Pancreas (tissue), 10 donors: Measurements from ENCODE around the gene KRTAP4-2. TPM values are rescaled to one million over a fixed set of nuclear protein-coding genes. Genes with fewer than 3 reads are reported as not detected.
"Not testable (repeated sequence)": the region's sequence is repeated elsewhere in the genome, so short reads cannot be mapped to it uniquely, and the experiment has no call there.

Source experiments
- ATAC-seq, 4 donors: fragments of 200-7000 bp; cut with Tn5 transposase; one replicate each; pipeline versions ENCODE4 v1.8.0 to v1.9.1; 2020; ENCODE audit warnings: mild to moderate bottlenecking in 4 of 4, moderate library complexity in 4 of 4
- DNase-seq, 6 donors: peaks; one replicate each; pipeline ENCODE4 v3.0.0-alpha.2; 2020
- FAIRE-seq: peaks from 2 replicates; lab custom pipeline; 2012; peaks lifted over from hg19 to GRCh38; lab: Jason Lieb, UNC
- H3K27ac ChIP-seq, 4 donors: fragments of 200-600 bp; sonication (generic); 1 replicate in 3 of 4; 2 replicates in 1 of 4; pipeline versions ENCODE4 v1.5.0 to v1.8.0; 2020
- H3K27me3 ChIP-seq, 4 donors: fragments of 200-600 bp; one replicate each; pipeline ENCODE4 v1.8.0; 2021
- H3K36me3 ChIP-seq, 3 donors: fragments of 200-600 bp; sonication (generic) in 1 of 3; one replicate each; pipeline versions ENCODE4 v1.5.0 to v1.8.0; 2020 to 2021
- H3K4me1 ChIP-seq, 3 donors: fragments of 200-600 bp; one replicate each; pipeline ENCODE4 v1.8.0; 2021
- H3K4me3 ChIP-seq, 4 donors: fragments of 200-600 bp; sonication (generic) in 2 of 4; one replicate each; pipeline versions ENCODE4 v1.5.0 to v1.8.0; 2020 to 2021
- H3K9me3 ChIP-seq, 4 donors: fragments of 200-600 bp; one replicate each; pipeline ENCODE4 v1.8.0; 2021
- WGBS, 2 donors: extraction: QIAGEN DNeasy Blood & Tissue Kit; methylation state at CpG; one replicate each; pipeline ENCODE4 v1.1.7; 2013; 5-methylcytosine and 5-hydroxymethylcytosine counted together
- intact Hi-C, 3 donors: fragments of 100-400 bp; cut with DNase I; formaldehyde crosslinking; loops; one replicate each; pipeline versions ENCODE4 v1.11.1 to v1.14.2; 2022
- polyA plus RNA-seq, 2 donors: library from polyadenylated mRNA; stranded (reverse); fragments of 200-250 nt; gene quantifications; one replicate each; pipeline ENCODE4 v1.2.3, GENCODE V29; 2013
- total RNA-seq, 6 donors: library from RNA; stranded (reverse); fragmentation: NEBNext Ultra II Directional in 4 of 6; extraction: Animal tissue kit (Norgen Biotek cat#: 25700) in 4 of 6; gene quantifications; one replicate each; pipeline versions ENCODE4 v1.2.1 to v1.2.4, GENCODE V29; 2021 to 2023
- TF ChIP-seq, protein P1 (sequence below), 4 donors: fragments of 200-600 bp; sonication (generic) in 3 of 4; IDR thresholded peaks; one replicate each; pipeline versions ENCODE4 v1.5.0 to v1.8.0; 2021; ENCODE audit warnings: antibody characterized with exemption in 4 of 4
- donor health status: healthy with polysubstance abuse.
- donor health status: DM: no; HTN: no; CAD: no; lungs with moderate emphysema.
- donor health status: DM: no; HTN: no; CAD: no.
- donor health status: control.
- donor health status: control.
- donor health status: Bipolar disorder and iron deficiency.
- donor health status: DM: yes; HTN: yes; CAD: no.
- donor health status: DM: no; HTN: no; CAD: no.
- donor health status: DM: no; HTN: no; CAD: no.
- donor health status: DM: yes; HTN: yes; CAD: no.

KRTAP4-2 gene
- total and polyA plus RNA-seq, 8 donors: not detected

DNA sequence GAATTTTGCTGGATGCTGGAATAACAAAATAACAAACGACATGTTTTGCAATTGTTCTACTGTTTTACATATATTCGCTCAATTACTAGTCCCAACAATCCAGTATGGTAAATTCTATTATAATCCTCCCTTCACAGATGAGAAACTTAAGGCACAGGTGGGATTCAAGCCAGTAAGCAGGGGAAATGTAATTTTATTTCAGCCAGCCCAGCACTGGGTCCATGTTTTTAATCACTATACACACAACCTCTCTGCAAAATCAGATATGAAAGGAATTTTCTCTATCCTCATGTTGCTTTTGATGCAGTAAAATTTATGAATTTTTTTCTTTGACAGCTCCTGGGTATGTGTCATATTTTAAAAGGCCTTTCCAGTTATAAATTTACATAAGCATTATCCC is 32.8 kb downstream of the KRTAP4-2 start:
- TF ChIP-seq, protein P1, sequence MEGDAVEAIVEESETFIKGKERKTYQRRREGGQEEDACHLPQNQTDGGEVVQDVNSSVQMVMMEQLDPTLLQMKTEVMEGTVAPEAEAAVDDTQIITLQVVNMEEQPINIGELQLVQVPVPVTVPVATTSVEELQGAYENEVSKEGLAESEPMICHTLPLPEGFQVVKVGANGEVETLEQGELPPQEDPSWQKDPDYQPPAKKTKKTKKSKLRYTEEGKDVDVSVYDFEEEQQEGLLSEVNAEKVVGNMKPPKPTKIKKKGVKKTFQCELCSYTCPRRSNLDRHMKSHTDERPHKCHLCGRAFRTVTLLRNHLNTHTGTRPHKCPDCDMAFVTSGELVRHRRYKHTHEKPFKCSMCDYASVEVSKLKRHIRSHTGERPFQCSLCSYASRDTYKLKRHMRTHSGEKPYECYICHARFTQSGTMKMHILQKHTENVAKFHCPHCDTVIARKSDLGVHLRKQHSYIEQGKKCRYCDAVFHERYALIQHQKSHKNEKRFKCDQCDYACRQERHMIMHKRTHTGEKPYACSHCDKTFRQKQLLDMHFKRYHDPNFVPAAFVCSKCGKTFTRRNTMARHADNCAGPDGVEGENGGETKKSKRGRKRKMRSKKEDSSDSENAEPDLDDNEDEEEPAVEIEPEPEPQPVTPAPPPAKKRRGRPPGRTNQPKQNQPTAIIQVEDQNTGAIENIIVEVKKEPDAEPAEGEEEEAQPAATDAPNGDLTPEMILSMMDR (IDR thresholded peaks at IDR 0.05): no peak
- H3K36me3 ChIP-seq: no peaks in the 10 kb centered on the region
- ATAC-seq: no peak
- no peaks in the 10 kb centered on the region for H3K27me3 ChIP-seq
- H3K4me1 ChIP-seq: no peaks in the 10 kb centered on the region
- no peak for FAIRE-seq
- H3K4me3 ChIP-seq: no peak overlapping the region
- no peak for DNase-seq
- intact Hi-C loops: no loop called here
- 62 to 75% methylated on average over 2 of the region's 2 CpGs for WGBS, 2 donors
- H3K27ac ChIP-seq: no peak overlapping the region
- H3K9me3 ChIP-seq: no peaks in the 10 kb centered on the region

DNA sequence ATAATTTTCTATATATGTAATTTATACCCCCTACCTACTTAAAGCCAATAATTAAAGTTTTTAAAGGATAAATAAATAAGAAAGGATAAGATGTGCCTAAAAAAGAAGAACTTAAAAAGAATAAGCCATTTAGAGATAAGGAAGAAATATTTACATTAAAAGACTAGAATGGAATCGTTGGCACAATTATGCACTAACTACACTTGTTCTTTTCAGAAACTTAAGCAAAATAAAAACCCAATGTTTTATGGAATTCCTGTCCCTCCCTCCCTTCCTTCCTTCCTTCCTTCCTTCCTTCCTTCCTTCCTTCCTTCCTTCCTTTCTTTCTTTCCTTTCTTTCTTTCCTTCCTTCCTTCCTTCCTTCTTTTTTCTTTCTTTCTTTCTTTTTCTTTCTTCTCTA is 33.2 kb downstream of the KRTAP4-2 start:
- WGBS, 2 donors: 81 to 85% methylated on average over 1 of the region's 1 CpG
- no peak for FAIRE-seq
- H3K9me3 ChIP-seq: no peaks in the 10 kb centered on the region
- H3K27ac ChIP-seq: no peak overlapping the region
- no peaks in the 10 kb centered on the region for H3K4me1 ChIP-seq
- H3K4me3 ChIP-seq: no peak overlapping the region
- TF ChIP-seq, protein P1 (IDR thresholded peaks at IDR 0.05): no peak
- DNase-seq: no peak
- intact Hi-C loops: no loop called here
- ATAC-seq: no peak
- no peaks in the 10 kb centered on the region for H3K27me3 ChIP-seq
- H3K36me3 ChIP-seq: no peaks in the 10 kb centered on the region

DNA sequence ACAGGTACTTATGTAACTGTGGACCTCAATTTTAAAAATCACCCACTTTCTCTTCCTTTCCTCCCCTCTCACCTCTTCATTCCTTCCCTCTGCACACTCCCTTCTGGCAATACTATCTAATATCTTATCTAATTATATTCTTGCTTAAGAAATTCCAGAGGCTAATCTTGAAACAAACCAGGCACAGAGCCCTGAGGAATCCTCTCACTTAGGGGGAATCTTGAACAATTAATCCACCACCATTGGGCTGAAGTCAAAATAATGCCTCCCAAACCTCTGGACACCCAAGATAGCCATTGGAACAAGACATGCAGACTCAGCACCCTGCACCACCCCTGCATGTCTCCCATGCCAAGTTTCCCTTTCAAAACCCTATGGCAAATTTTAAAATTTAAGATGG is 36.7 kb downstream of the KRTAP4-2 start:
- Histone ChIP-seq H3K9me3 (no peaks in the 10 kb centered on the region), H3K27ac (no peak overlapping the region), H3K4me3 (no peak overlapping the region), H3K36me3 (no peaks in the 10 kb centered on the region), H3K27me3 (no peaks in the 10 kb centered on the region), H3K4me1 (no peaks in the 10 kb centered on the region)
- TF ChIP-seq, protein P1 (IDR thresholded peaks at IDR 0.05): no peak
- intact Hi-C loops: no loop called here
- no peak for ATAC-seq
- no peak for DNase-seq
- no peak for FAIRE-seq

DNA sequence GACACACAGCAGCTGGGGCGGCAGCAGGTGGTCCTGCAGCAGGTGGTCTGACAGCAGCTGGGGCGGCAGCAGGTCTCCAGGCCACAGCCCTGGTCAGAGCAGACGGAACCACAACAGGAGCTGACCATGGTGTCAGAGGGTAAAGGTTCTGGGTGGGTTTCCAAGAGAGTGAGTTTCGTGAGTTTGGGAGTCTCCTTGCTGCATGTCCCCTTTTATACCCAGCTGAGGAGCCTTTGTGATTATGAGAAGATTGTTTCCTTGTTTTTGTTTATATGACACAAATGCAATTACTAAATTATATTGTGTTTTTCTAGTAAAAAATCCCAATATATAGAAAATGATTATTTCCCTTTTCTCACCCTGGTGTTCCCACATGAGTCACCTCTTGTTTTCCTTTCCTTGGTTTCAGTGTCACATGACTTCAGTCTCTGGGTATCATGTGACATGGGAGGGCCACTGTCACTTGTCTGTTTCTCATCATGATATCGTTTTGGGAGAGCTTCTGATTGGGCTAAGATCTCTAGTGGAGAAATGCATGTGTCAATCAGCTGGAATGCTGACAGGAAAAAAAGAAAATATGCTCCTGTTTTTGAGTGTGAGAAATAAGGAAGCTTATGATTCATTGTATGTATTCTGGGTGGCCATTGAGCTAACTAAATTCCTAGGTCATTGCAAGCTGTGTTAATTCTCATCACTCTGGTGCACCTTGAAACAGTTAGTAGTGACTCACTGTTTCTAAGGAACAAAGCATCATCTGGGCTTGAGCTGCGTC is 37.5 kb downstream of the KRTAP4-2 start, which contains the start of gene KRTAP4-6:
Gene KRTAP4-6, minus strand, starts transcription at position 185 of the 772 bp plus-strand sequence. Its CDS starts 57 bp downstream, at position 128.
- intact Hi-C loops: no loop called here
- FAIRE-seq (no peak), ATAC-seq (no peak), DNase-seq (no peak)
- 64 to 79% methylated on average over 6 of the region's 6 CpGs for WGBS, 2 donors
- H3K4me1 ChIP-seq: no peaks in the 10 kb centered on the region
- H3K4me3 ChIP-seq: no peak within 1 kb of the TSS
- TF ChIP-seq, protein P1 (IDR thresholded peaks at IDR 0.05): no peak
- no peaks in the 10 kb centered on the region for H3K36me3 ChIP-seq
- no peak within 1 kb of the TSS for H3K27ac ChIP-seq
- H3K27me3 ChIP-seq: no peaks in the 10 kb centered on the region
- H3K9me3 ChIP-seq: no peaks in the 10 kb centered on the region

DNA sequence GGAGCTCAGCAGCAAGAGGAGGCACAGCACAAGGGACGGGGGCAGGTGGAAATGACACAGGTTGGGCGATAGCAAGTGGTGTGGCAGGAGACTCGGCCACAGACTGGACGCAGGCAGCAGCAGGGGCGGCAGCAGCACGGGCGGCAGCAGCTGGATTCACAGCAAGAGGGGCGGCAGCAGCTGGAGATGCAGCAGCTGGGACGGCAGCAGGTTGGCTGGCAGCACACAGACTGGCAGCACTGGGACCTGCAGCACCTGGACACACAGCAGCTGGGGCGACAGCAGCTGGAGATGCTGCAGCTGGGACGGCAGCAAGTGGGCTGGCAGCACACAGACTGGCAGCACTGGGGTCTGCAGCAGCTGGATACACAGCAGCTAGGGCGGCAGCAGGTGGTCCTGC is 38.2 kb downstream of the KRTAP4-2 start:
- H3K36me3 ChIP-seq, intact Hi-C loops, H3K4me1 ChIP-seq, ATAC-seq, H3K27ac ChIP-seq, FAIRE-seq, H3K4me3 ChIP-seq, H3K27me3 ChIP-seq, H3K9me3 ChIP-seq: not testable (repeated sequence)
- 69 to 73% methylated on average over 12 of the region's 12 CpGs for WGBS, 2 donors
- DNase-seq: peak in 1 of 6 donors; percentile 64
